HPDE6-E6E7 (cell line): Measurements from ENCODE around the gene MYRF.
A peak's percentile ranks its signal among the peaks of the same experiment; 100 is the strongest.

Experiments
- DNase-seq: peaks from one replicate; pipeline ENCODE4 v3.0.0; 2011; ENCODE audit warnings: missing footprints; ENCODE audit errors: extremely low spot score

MYRF gene

DNA sequence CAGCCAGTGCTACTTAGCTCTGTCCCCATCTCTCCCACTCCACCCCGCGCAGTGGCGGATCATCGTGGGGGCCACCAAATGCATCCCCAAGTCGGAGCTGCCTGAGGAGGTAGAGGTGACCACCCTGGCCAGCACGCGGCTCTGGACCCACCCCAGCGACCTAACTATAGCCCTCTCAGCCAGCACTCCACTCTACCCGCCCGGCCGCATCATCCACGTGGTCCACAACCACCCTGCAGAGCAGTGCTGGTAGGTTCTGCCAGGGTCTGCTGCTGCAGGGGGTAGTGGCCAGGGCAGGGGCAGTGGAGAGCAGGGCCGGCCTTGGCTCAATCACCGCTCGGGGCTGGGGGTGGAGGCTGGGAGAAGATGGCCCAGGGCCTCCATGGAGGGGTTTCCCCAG, 13.0 kb upstream of the MYRF start:
- no peak for DNase-seq

DNA sequence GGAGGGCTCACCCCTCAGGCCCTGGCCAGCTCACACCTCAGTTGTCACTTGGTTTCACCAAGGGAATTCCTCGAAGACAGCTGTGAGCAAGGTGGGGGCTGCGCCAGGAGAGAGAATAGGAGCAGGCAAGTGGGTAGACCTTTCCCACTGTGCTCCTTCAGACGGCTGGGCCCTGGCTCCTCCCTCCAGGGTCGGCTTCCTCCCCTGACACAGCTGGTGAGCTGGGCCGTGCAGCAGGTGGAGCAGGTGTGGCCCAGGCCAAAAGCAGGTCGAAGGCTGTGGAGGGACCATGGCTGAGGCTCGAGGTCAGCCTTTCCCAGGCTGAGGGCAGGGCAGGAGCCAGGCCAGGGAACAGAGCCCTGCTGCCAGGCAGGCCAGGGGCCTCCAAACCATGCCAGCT, 12.5 kb upstream of the MYRF start:
- no peak for DNase-seq

DNA sequence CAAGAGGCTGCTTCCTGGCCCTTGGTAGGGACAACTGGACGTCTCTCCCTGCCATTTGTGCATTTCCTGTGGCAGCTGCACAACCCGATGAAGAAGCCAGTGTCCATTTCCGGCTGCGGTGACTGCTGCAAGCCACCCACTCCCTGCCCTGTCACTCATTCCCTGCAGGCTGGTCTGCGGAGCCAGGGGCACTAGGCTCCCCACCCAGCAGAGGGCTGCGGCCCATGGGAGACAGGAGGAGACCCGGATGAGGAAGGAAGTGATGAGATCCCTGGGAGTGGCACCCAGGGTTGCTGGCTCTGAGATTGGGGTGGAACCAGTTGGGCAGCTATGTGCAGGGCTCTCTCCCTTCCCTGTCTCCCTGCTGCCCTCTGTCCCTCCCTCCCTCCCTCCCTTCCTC, 10.0 kb upstream of the MYRF start:
- DNase-seq: no peak

DNA sequence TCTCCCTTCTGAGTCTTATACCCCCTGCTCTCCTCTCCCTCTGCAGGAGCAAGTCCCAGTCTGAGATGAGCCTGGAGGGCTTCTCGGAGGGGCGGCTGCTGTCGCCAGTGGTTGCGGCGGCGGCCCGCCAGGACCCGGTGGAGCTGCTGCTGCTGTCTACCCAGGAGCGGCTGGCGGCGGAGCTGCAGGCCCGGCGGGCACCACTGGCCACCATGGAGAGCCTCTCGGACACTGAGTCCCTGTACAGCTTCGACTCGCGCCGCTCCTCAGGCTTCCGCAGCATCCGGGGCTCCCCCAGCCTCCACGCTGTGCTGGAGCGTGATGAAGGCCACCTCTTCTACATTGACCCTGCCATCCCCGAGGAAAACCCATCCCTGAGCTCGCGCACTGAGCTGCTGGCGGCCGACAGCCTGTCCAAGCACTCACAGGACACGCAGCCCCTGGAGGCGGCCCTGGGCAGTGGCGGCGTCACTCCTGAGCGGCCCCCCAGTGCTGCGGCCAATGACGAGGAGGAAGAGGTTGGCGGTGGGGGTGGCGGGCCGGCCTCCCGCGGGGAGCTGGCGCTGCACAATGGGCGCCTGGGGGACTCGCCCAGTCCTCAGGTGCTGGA, 8.8 kb upstream of the MYRF start:
- DNase-seq: no peak

DNA sequence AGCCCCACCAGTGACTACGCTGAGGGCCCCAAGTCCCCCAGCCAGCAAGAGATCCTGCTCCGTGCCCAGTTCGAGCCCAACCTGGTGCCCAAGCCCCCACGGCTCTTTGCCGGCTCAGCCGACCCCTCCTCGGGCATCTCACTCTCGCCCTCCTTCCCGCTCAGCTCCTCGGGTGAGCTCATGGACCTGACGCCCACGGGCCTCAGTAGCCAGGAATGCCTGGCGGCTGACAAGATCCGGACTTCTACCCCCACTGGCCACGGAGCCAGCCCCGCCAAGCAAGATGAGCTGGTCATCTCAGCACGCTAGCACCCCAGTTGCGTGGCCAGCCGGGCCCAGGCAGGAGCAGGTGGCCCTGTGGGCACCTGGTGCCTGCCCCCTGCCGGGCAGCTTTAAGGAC, 8.3 kb upstream of the MYRF start:
- DNase-seq: no peak

DNA sequence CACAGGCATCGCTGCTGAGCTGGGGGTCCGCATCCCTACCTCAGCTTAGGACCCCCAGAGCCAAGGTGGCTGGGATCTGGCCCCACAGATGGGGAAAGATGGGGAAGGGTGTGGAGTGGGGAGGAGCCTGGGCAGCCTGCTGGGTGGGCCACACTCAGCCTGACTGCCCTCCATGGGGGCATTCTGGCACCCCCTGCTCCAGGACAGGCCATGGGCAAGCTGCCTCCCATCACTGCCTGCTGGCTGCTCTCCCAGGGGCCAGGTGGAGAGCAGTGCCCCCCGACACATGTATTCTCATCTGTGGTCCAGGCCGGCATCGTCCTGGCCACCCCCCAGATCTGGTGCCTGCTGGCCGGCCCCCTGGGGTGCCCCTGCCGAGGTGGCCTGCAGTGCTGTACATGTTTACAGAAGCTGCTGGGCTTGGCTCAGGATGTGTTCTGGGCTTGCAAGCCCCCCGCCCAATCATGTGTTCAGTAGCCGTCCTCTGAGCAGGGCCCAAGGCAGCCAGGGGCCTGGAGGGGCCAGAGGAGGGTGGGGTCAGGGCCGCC, 7.8 kb upstream of the MYRF start:
- no peak for DNase-seq

DNA sequence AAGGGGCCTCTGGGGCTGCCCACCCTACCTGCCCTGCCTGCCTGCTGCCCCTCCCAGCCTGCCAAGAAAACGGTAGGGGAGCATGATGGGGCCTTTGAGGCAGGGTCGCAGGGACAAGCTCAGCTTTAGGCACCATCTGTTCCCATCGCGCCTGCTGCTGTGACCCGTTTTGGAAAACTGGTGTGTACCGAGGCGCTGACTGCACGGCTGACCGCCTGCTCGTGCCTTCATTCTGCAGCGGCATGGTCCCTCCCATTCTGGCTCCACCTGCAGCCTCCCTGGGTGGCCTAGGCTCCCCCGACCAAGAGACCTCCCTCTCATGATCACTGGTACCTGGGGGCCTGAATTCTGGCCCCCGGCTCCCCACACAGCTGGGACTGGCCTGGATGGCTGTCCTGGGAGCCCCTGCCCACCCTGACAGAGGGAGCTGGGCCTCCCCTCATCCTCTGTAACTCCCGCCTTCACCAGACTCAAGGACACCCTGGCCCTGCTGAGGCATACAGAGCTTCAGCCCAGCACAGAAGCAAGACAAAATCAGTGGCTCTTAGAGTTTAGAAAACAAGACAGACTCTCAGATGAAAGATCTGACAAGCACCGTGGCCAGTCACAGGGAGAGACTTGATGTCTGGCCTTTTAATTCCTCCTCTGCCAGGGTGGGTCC, 6.5 kb upstream of the MYRF start:
- DNase-seq: no peak

DNA sequence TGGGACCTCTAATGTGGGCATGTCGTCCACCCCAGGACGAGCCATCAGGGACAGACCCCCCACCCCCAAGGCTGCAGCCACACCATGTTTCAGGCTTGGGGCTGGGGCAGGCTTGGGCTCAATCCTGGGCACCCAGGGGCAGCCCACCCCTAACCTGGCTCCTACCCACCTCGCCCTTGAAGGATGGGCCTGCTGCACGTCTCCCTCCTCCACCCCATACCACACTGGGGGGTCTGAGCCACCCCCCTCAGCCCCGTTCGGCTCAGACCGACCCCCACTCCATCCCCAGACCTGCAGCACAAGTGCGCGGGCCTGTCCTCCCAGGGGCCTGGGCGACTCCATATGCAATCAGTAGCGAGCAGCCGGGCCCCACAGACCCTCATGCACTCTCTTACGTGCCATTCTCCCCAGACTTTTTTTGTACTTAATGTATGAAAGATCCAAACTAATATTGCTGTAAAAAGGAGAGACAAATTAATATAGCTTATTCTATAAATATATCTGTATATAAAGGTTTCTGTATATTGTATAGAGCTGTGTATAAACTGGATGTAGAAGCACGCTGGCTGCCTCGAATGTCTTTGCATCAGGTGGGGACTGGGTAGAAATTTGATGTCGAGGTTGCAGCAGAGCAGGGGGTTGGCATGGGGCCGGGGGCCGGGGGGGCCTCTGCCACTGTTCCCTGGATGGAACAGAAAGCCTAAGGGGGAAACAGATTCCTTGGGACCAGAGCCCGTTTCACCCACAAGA, 5.8 kb upstream of the MYRF start:
- no peak for DNase-seq

DNA sequence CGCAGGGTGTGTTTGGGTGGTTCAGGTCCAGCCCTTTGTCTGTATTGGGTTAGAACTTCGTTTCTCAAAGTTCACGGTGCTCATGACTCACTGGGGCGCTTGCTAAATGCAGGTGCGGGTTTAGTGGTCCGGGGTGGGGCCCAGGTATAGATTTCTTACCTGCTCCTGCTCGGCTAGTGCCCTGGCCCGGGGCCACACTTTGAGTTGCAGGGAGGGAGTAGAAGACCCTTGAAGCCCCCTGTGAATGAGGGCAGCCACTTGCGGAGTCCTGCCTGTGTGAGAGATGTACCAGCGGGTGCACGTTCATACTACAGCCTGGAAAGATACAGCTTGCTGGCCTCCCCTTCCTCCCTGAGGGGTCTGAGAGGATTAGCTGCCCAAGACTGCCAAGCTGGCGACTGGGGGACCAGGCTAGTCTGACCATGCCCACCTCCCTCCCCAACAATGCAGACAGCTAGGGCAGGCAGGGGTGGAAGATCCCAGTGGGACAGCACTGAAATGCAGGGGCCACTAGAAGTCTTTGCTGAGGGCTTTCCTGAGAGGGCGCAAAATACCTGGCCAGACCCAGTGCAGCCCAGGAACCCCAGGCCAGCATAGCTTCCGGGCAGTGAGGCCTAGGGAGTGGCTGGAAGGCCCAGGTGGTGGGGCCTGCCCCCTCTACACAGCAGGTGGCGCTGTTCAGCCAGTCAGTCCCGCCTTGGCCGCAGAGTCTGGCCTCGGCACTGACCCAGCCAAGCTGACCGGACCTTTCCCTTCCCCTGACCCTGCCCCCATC, 5.1 kb upstream of the MYRF start:
- DNase-seq: peak; percentile 75

DNA sequence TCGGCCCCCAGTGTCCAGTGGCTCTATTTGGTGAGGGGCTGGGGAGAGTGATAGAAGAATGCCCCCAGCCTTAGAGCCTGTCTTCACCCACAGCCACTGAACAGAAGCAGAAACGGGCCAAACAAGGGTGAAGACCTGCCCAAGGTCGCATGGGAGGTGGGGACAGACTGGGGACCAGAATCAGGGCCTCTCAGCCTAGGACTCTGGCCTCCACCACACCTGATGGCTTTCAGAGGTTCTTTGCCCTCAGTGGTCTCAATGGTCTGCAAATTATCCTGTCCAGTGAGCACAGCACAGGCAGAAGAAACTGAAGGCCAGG, 4.5 kb upstream of the MYRF start:
- DNase-seq: no peak

DNA sequence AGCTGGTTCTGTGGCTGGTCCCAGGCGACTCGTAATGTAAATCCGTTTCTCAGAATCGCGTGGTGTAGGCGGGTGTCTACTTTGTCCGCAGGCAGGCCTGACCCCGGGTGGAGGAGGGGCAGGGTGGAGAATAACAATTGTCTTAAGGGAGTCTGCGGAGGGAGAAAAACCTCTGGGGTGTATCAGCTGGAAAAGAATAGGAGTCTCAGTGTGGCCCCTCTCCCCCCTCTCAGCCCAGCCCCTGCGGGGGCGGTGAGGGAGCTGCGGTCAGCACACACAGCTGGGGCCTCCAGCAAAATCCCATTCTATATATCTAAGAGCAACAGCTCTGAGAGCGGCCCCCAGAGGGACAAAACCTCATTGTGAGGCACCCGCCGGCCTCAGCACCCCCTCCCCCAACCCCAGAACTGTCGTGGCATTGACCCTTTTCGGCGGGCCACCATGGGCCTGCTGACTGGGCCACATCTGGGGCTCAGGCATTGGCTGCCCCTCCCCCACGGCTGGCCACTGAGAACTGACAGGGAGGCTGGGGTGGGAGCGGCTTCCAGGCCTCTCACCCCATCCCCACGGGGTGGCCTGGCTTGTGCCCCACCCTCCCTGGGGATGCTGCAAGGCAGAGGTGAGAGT, 2.7 kb upstream of the MYRF start:
- no peak for DNase-seq

DNA sequence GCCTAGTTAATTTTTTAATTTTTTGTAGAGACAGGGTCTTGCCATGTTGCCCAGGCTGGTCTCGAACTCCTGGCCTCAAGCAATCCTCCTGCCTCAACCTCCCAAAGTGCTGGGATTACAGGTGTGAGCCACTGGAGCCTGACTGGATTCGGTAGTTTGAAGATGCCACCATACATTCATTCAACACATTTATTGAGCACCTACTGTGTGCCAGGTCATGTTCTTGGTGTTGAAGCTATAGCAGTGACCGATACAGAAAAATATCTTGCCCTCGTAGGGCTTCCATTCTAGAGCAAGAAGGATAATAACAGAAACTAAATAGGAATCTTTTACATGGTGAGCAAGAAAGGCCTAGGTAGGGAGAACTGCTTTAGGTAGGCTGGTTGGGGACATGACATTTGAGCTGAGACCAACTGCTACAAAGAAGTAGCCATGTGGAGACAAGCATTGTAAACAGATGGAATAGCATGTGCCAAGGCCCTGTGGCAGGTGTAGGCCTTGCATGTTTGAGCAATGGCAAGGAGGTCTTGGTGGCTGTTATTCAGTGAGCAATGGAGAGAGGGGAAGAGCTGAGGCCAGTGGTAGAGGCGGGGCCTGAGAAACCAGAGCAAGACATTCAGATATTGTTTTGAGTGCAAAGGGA, 1.7 kb upstream of the MYRF start:
- DNase-seq: no peak

DNA sequence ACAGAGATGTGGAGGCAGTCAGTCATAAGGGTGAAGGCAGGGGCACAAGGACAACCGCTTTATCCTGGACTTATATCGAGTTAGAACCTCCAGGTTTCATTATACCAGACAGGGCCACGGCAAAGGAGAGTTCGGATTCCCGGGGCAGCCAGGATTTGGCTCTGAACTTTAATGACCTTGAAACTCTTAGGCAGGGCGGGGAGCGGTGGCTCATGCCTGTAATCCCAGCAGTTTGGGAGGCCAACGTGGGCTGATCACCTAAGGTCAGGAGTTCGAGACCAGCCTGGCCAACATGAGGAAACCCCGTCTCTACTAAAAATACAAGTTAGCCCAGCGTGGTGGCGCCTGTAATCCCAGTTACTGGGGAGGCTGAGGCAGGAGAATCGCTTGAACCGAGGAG, 1.1 kb upstream of the MYRF start:
- no peak for DNase-seq

DNA sequence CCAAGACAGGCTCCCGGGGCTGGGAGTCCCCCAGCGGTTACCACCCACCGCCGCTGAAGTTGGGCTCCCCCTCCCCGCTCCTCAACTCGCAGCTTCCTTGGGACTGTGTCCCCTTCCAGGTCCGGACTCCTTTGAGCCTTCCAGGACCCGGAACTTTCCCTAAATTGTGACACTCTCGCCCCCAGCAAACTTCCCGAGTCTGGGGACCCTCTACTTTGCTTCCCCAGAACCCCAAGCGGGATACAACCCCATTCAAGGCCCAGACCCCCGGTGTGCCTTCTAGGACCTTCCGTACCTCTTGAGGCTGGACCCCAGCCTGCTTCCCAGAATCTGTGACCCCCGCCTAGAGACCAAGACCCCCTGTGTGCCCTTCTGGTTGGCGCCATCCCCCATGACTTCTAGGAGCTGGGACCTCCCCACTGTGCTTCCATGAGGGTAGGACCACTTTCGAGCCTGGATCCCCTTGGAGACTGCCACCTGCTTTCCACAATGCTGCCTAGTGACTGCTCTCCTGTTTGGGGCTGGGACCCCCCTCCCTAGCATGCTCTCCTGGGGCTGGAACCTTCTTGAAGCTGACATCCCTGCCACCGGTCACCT, 587 bp downstream of the MYRF start:
- no peak for DNase-seq

DNA sequence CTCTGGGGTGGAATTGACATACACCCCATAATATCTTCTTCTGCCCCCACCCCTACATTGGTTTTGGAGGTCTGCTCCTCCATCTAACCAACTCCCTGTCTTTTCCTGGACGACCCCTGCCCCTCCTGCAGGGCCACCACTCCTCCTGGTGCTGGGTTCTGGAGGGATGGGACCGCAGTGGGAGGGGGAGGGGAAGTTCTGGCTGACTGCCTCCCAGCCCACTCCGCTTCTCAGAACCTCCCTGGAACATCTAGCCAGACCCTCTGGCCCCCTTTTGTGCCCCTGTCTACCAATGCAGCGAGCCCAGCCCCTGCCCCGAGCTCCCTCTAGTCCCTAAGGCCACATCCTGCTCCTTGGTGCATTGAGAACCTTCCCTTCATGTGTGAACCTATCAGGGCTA, 1.2 kb downstream of the MYRF start:
- no peak for DNase-seq

DNA sequence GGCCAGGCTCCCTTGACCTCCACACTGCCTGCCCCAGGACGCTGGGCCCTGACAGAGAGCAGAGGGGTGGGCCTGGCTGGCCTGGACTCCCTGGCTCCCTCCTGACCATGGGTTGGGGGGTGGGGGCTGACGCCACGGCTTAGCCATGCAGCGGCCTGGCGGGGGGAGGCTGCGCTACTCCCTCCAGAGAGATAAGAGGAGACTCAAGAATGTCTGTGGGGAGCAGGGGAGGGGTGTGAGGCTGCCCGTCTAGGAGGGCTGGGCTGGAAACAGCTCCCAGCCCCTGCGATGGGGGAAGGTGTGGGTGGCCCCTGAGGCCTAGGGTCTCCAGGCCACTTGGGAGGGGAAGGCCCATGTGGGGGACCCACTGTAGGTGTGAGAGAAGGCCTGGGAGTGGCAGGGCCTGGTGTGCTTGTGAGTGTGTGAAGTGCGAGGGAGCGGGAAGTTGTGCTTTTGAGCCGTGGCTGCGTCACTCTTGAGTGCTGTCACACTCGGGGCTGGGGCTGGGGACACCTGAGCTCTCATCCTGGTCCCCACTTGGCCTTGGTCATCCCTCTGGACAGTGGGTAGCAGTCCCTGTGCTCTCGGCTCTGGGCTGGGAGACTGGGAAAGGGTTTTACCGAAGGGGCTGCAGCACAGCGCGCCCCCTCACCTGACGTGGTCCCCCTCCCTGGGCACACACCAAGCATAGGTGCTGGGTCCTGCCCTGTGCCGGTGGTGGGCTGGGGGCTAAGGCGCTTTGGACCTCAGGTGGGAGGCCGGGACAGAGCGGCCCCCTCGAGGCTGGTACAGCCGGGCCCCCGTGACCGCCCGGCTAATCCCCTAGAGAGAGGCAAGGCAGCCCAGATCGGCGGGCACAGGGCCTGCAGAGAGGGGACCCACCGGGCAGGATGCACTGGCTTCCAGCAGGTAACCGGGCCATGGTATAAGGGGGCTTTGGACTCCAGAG, 2.4 kb downstream of the MYRF start:
- no peak for DNase-seq

DNA sequence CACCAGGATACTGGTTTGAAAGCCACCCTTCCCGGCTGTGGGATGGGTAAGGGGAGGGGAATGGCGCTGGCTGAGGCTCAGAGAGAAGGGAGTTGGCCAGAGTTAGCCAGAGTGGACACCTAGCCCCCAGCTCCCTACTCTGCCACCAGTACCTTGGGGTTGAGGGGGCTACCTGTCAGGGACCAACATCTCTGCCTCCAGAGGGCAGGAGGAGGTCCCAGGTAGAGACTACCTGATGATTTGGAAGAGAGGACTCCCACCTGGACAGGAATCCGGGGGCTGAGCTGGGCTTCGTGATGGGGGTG, 3.7 kb downstream of the MYRF start:
- no peak for DNase-seq

DNA sequence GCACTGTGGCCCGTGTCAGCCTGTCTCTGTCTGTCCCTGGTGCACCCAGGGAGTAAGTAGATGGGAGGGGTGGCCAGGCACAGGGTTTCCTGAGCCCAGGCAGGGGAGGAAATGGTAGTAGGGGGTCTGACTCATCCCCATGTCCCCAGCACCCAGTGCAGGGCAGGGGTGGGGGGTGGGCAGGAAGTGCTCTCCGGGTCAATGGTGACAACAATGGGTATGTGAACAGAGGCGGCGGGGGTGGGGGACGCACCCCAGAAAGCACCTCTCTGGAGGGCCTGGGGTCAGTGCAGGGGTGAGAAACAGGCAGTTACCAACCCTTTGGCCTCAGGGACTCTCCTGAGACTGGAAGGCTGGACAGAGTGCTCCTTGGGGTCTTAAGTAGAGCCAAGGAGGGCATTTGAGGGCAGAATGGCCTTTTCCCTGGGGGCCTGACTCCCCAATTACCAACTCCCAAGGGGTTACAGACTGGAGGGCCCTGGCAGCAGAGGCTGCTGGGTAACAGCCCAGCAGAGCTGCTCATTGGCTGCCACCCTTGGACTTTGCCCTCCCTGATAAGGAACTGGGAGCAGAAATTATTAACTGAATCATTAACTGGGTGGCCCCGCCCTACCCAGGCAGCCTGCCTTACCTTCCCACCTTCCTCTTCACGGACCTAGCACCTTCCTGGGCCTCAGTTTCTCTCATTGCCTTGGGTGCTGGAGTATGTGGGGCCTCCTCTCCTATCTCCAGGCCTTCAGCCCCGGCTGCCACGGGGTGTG, 4.2 kb downstream of the MYRF start:
- DNase-seq: no peak

DNA sequence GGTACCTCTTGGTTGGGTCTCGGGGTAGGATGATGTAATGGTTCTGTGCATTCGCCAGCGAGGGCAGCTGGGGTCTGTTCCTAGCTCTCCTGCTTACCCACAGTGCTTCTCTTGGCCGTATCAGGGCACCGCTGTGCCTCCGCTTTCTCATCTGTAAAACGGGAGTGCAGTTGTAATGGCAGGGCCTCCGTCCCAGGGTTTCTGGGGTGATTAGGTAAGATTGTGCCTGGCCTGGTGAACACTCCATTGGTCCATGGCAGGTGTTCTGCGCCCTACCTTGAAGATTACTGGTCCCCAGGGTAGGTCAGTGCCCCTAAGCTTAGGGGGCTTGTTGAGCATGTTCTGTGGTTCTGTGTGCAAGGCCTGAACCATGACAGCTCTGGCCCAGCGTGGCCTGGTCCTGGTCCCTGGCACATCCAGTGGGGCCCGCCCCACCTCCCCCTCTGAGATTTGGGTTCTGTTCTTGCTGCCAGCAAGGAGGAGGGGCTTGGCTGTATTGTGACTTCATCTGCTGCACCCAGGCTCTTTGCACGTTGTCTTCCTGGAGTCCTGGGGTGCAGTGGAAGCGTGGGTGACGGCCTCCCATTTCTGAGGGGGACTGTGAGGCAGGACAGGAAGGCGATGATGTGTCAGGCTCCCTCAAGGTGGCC, 4.9 kb downstream of the MYRF start:
- no peak for DNase-seq
